Measurements from ENCODE around the gene CETN3. TPM values are rescaled to one million over a fixed set of nuclear protein-coding genes. Genes with fewer than 3 reads are reported as not detected.

CETN3 gene
- total and polyA plus RNA-seq, 2 of the 13 experiments (the other 11 are each of a cell fraction or from before 2014, with no cell fraction given) = 15.4 to 71.5 TPM

GRCh38 chr5:90399251-90399650, 10.3 kb downstream of the CETN3 start (continued):
- TF ChIP-seq TBP (CRISPR knock-in tag; IDR thresholded peaks at IDR 0.05) (no peak), ZNF382 (CRISPR knock-in tag; IDR thresholded peaks at IDR 0.05; ENCODE audit: borderline replicate concordance) (no peak), PHF8 (CRISPR knock-in tag; IDR thresholded peaks at IDR 0.05) (no peak)

- intact Hi-C loops (cut with micrococcal nuclease; ENCODE audit: unreplicated experiment) = no loop called here
- Histone ChIP-seq H3K79me2 (ENCODE audit: insufficient read depth, low read length) (no peaks in the 10 kb centered on the region), H3K36me3 (replicated peaks in 1 of 2; ENCODE audit: control insufficient read depth in 1 of 2, insufficient read depth in 2 of 2, low read length in 2 of 2) (peaks cover 1 to 18% of the 10 kb centered on the region in 2 experiments; a peak in 3 of 5 replicates), H2AFZ (ENCODE audit: low read length) (no peak overlapping the region), H3K9ac (ENCODE audit: insufficient read depth, low read depth, low read length) (no peak overlapping the region), H3K4me1 (ENCODE audit: insufficient read depth, low read length) (no peaks in the 10 kb centered on the region), H4K20me1 (ENCODE audit: insufficient read depth, low read length) (no peaks in the 10 kb centered on the region), H3K27me3 (ENCODE audit: control insufficient read depth in 1 of 2, insufficient read depth in 2 of 2, low read length in 2 of 2) (no peaks in the 10 kb centered on the region), H3K4me3 (replicated peaks in 1 of 3; ENCODE audit: insufficient read depth in 1 of 3, low read depth in 2 of 3, low read length in 3 of 3) (no peak overlapping the region), H3K27ac (ENCODE audit: extremely low read length, insufficient read depth, low read length) (no peak overlapping the region), H3K9me3 (ENCODE audit: low read length) (no peaks in the 10 kb centered on the region), H3K4me2 (ENCODE audit: low read depth, low read length) (no peak overlapping the region)
- in situ Hi-C loops (cut with HindIII; ENCODE audit: extremely low pct_ligation_motif_present, low pct_unique_long_range_greater_than_20kb) = no loop called here
- WGBS (ENCODE audit: low lambda C conversion rate) = 98% methylated on average over 2 of the region's 2 CpGs
- ChIA-PET POLR2A (interaction anchor here (2.9 kb wide), 1 partner anchor 11 kb away, joined by 16 read pairs; the partner anchor contains the start of gene CETN3), CTCF (ENCODE audit: low intra/inter-chr PET ratio, low total read pairs) (no interaction called here)
- no peak for FAIRE-seq
- no TSS peak for BruUV-seq (replicated peaks)
- DNase-seq (ENCODE audit: low spot score) = no peak
- no peak for ATAC-seq
- no peak for TF ChIP-seq ZNF552 (CRISPR knock-in tag; IDR thresholded peaks at IDR 0.05; ENCODE audit: borderline replicate concordance)
- TF ChIP-seq ZNF646 (CRISPR knock-in tag; IDR thresholded peaks at IDR 0.05) = no peak
- TF ChIP-seq PLSCR1 (CRISPR knock-in tag; IDR thresholded peaks at IDR 0.05; ENCODE audit: borderline replicate concordance) = no peak
- TF ChIP-seq TOE1 (CRISPR knock-in tag; IDR thresholded peaks at IDR 0.05) = no peak
- no peak for TF ChIP-seq MBD4 (IDR thresholded peaks at IDR 0.05; ENCODE audit: borderline replicate concordance, low read length)
- no peak for TF ChIP-seq TEF (CRISPR knock-in tag; IDR thresholded peaks at IDR 0.05)
- TF ChIP-seq ZNF777 (CRISPR knock-in tag; IDR thresholded peaks at IDR 0.05) = no peak
- TF ChIP-seq SOX5 (CRISPR knock-in tag; IDR thresholded peaks at IDR 0.05; ENCODE audit: borderline replicate concordance) = no peak
- no peak for TF ChIP-seq GPN1 (CRISPR knock-in tag; IDR thresholded peaks at IDR 0.05; ENCODE audit: borderline replicate concordance)
- TF ChIP-seq TFDP2 (CRISPR knock-in tag; IDR thresholded peaks at IDR 0.05) = no peak
- TF ChIP-seq ZBTB20 (CRISPR knock-in tag; IDR thresholded peaks at IDR 0.05; ENCODE audit: borderline replicate concordance, low read depth) = no peak
- no peak for TF ChIP-seq ZSCAN30 (CRISPR knock-in tag; IDR thresholded peaks at IDR 0.05)
- no peak for TF ChIP-seq ZSCAN20 (CRISPR knock-in tag; IDR thresholded peaks at IDR 0.05; ENCODE audit: borderline replicate concordance)
Measured at GRCh38 chr5:90398726-90399125, 10.8 kb downstream of the CETN3 start.

Data from HepG2 (cell line).